NCI-H460 (cell line): Measurements from ENCODE around the gene TLN1. TPM values are rescaled to one million over a fixed set of nuclear protein-coding genes. Genes with fewer than 3 reads are reported as not detected.

Source experiments
- DNase-seq: peaks from one replicate; pipeline ENCODE4 v3.0.0-alpha.2; 2016; ENCODE audit warnings: low read depth; ENCODE audit errors: extremely low read depth
- total RNA-seq: library from RNA; depleted of rRNA; stranded (reverse); fragments of >200 nt; shearing (Covaris generic); gene quantifications from 2 replicates; pipeline ENCODE4 v1.2.3, GENCODE V29; 2014

The TLN1 gene
- total RNA-seq, 1 experiment from 2014 or later = 44.8 TPM

- DNase-seq = no peak
Measured at GRCh38 chr9:35754264-35754663, 22.3 kb upstream of the TLN1 start, which contains the start of gene MSMP. Gene MSMP (minus strand): TSS chr9:35754276. CDS start chr9:35754129, 147 bp downstream.

GRCh38 chr9:35753466-35753865 is 21.5 kb upstream of the TLN1 start:
- no peak for DNase-seq

GRCh38 chr9:35750256-35750531 is 18.2 kb upstream of the TLN1 start:
- DNase-seq = no peak

GRCh38 chr9:35749515-35750255 is 17.7 kb upstream of the TLN1 start:
- DNase-seq = no peak

GRCh38 chr9:35748858-35749514 is 17.0 kb upstream of the TLN1 start, which contains the start of the genes GBA2 and RGP1:
Gene GBA2 (minus strand): TSS chr9:35749228. CDS start chr9:35748704, 524 bp downstream.
Gene RGP1 (plus strand): TSS chr9:35749287. CDS start chr9:35749756, 469 bp downstream.
- peak; percentile 53 for DNase-seq

GRCh38 chr9:35748242-35748857 is 16.4 kb upstream of the TLN1 start:
- DNase-seq = no peak

- DNase-seq = no peak
Measured at GRCh38 chr9:35746583-35746982, 14.6 kb upstream of the TLN1 start.

GRCh38 chr9:35745569-35745968 is 13.6 kb upstream of the TLN1 start:
- DNase-seq = no peak

- DNase-seq = no peak
Measured at GRCh38 chr9:35743880-35744518, 12.0 kb upstream of the TLN1 start.

- no peak for DNase-seq
Measured at GRCh38 chr9:35743452-35743851, 11.5 kb upstream of the TLN1 start.

- no peak for DNase-seq
Measured at GRCh38 chr9:35741740-35742139, 9.7 kb upstream of the TLN1 start.

- no peak for DNase-seq
Measured at GRCh38 chr9:35740243-35740642, 8.2 kb upstream of the TLN1 start.

GRCh38 chr9:35738924-35739323 is 6.9 kb upstream of the TLN1 start:
- no peak for DNase-seq

- no peak for DNase-seq
Measured at GRCh38 chr9:35738186-35738585, 6.2 kb upstream of the TLN1 start.

GRCh38 chr9:35737143-35737542 is 5.1 kb upstream of the TLN1 start:
- DNase-seq = no peak

- peak; percentile 74 for DNase-seq
Measured at GRCh38 chr9:35736201-35736633, 4.2 kb upstream of the TLN1 start.

- no peak for DNase-seq
Measured at GRCh38 chr9:35734096-35734495, 2.1 kb upstream of the TLN1 start.

- no peak for DNase-seq
Measured at GRCh38 chr9:35732800-35733541, 976 bp upstream of the TLN1 start.

- DNase-seq = no peak
Measured at GRCh38 chr9:35731415-35732184, 395 bp downstream of the TLN1 start.

GRCh38 chr9:35730486-35730854 is 1.5 kb downstream of the TLN1 start:
- DNase-seq = no peak
